A673 (cell line): Measurements from ENCODE around the gene EIF3A. TPM values are rescaled to one million over a fixed set of nuclear protein-coding genes. Genes with fewer than 3 reads are reported as not detected.

Source experiments
- BruUV-seq: library from RNA; stranded (reverse); fragments of 400-500 nt; replicated peaks from 2 replicates; lab custom pipeline; 2021; lab: Mats Ljungman, UMichigan
- CTCF ChIA-PET: fragments of 300-600 bp; sonication (Branson Sonifier 250); formaldehyde crosslinking; loops from one replicate; lab custom pipeline; 2022; ENCODE audit warnings: antibody characterized with exemption; lab: Charles Lee
- POLR2A ChIA-PET: fragments of 300-600 bp; sonication (Branson Sonifier 250); formaldehyde crosslinking; loops from one replicate; lab custom pipeline; 2022; ENCODE audit warnings: antibody characterized with exemption; ENCODE audit not compliant: low non-redundant PET; lab: Charles Lee
- DNase-seq: peaks from one replicate; pipeline ENCODE4 v3.0.0-alpha.2; 2015; ENCODE audit warnings: low spot score
- H3K27ac ChIP-seq: fragments of 200-600 bp; sonication (generic); 2 replicates; pipeline ENCODE4 v1.5.1; 2016; ENCODE audit warnings: mixed run types, low read depth, mild to moderate bottlenecking, mixed read lengths, antibody characterized with exemption, low read length; ENCODE audit not compliant: poor library complexity, severe bottlenecking
- H3K27me3 ChIP-seq: fragments of 200-600 bp; sonication (generic); replicated peaks from 2 replicates; pipeline ENCODE4 v1.6.1; 2017; ENCODE audit warnings: mixed run types, low read depth, mild to moderate bottlenecking, mixed read lengths, antibody characterized with exemption, low read length; ENCODE audit not compliant: insufficient read depth, poor library complexity
- H3K36me3 ChIP-seq: fragments of 200-600 bp; sonication (generic); 2 replicates; pipeline ENCODE4 v1.6.1; 2016; ENCODE audit warnings: mixed run types, mild to moderate bottlenecking, mixed read lengths, antibody characterized with exemption, low read length; ENCODE audit not compliant: insufficient read depth, poor library complexity, severe bottlenecking
- H3K4me1 ChIP-seq: fragments of 200-600 bp; sonication (generic); 2 replicates; pipeline ENCODE4 v1.6.1; 2017; ENCODE audit warnings: mixed run types, mild to moderate bottlenecking, mixed read lengths, antibody characterized with exemption, low read length; ENCODE audit not compliant: insufficient read depth, poor library complexity, severe bottlenecking
- H3K4me3 ChIP-seq: fragments of 200-600 bp; sonication (generic); 2 replicates; pipeline ENCODE4 v1.5.1; 2016; ENCODE audit warnings: low read depth, mixed run types, mild to moderate bottlenecking, mixed read lengths, low read length; ENCODE audit not compliant: poor library complexity, severe bottlenecking
- H3K9me3 ChIP-seq: fragments of 200-600 bp; sonication (generic); 2 replicates; pipeline ENCODE4 v1.6.1; 2016; ENCODE audit warnings: mixed run types, low read depth, mild to moderate bottlenecking, mixed read lengths, antibody characterized with exemption, low read length; ENCODE audit not compliant: poor library complexity, severe bottlenecking
- CTCF ChIP-seq: fragments of 300-800, 200-600 bp; sonication (generic); conservative IDR thresholded peaks from 2 replicates; pipeline ENCODE4 v1.5.1; 2017; ENCODE audit warnings: low read depth, mild to moderate bottlenecking, antibody characterized with exemption, low read length, moderate library complexity, mixed read lengths
- EZH2 ChIP-seq: fragments of 200-600 bp; sonication (generic); IDR thresholded peaks from 2 replicates; pipeline ENCODE4 v1.6.1; 2017; ENCODE audit warnings: borderline replicate concordance, low read depth, mild to moderate bottlenecking, mixed read lengths, antibody characterized with exemption, low read length; ENCODE audit not compliant: poor library complexity, severe bottlenecking
- intact Hi-C: fragments of 100-400 bp; cut with micrococcal nuclease; formaldehyde crosslinking; loops from one replicate; pipeline ENCODE4 v1.10.0; 2022; ENCODE audit not compliant: unreplicated experiment
- total RNA-seq: library from RNA; stranded (reverse); gene quantifications from 2 replicates; pipeline ENCODE4 v1.2.3, GENCODE V29; 2021

The EIF3A gene
- total RNA-seq, 1 experiment from 2014 or later: 181 TPM

- CTCF ChIA-PET: no interaction called here
- TF ChIP-seq CTCF (no peak), EZH2 (no peak)
- POLR2A ChIA-PET: no interaction called here
- no peak overlapping the region for H3K4me3 ChIP-seq
- BruUV-seq: no TSS peak
- no peak overlapping the region for H3K27ac ChIP-seq
- no peaks in the 10 kb centered on the region for H3K4me1 ChIP-seq
- intact Hi-C loops: no loop called here
- H3K27me3 ChIP-seq: no peaks in the 10 kb centered on the region
- H3K36me3 ChIP-seq: peaks cover 82% of the 10 kb centered on the region
- H3K9me3 ChIP-seq: no peaks in the 10 kb centered on the region
- DNase-seq: no peak
Measured at GRCh38 chr10:119070395-119071165, 10.0 kb downstream of the EIF3A start.

DNA sequence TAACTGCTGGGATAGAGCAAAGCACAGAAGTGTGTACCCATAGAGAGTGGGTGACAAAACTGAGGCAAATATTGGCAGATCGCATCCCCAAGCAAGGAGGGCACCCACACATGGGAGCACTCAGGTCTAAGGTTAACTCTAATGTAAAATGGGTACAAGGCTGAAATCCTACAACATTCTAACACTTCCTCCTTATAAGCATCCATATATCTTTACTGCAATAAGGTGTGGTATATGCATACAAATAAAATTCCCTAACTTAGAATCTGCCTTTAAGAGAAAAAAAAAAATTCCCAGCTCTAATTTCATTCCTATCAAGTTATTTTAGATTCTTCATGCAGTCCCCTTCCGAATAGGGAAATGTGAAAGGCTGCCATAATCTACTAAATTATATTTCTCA lies 18.7 kb downstream of the EIF3A start:
- POLR2A ChIA-PET: no interaction called here
- no peak for TF ChIP-seq CTCF
- no peak for TF ChIP-seq EZH2
- intact Hi-C loops: no loop called here
- DNase-seq: no peak
- CTCF ChIA-PET: no interaction called here
- Histone ChIP-seq H3K9me3 (no peaks in the 10 kb centered on the region), H3K4me3 (no peak overlapping the region), H3K27me3 (no peaks in the 10 kb centered on the region), H3K27ac (no peak overlapping the region), H3K4me1 (peaks cover 17% of the 10 kb centered on the region), H3K36me3 (peaks cover 100% of the 10 kb centered on the region)
- no TSS peak for BruUV-seq

GRCh38 chr10:119061352-119061751 lies 19.3 kb downstream of the EIF3A start:
- H3K36me3 ChIP-seq: peaks cover 100% of the 10 kb centered on the region
- H3K9me3 ChIP-seq: no peaks in the 10 kb centered on the region
- no peak overlapping the region for H3K27ac ChIP-seq
- H3K27me3 ChIP-seq: no peaks in the 10 kb centered on the region
- no TSS peak for BruUV-seq
- intact Hi-C loops: no loop called here
- H3K4me3 ChIP-seq: no peak overlapping the region
- H3K4me1 ChIP-seq: peaks cover 17% of the 10 kb centered on the region
- TF ChIP-seq CTCF (no peak), EZH2 (no peak)
- DNase-seq: no peak
- ChIA-PET POLR2A (interaction anchor here (0.6 kb wide), 1 partner anchor 31 kb away, joined by 6 read pairs; no protein-coding TSS in a partner anchor), CTCF (no interaction called here)
